SH-SY5Y (cell line): ENCODE measurements around the gene CNNM3.

ENCODE experiments used
- GATA2 ChIP-seq: IDR thresholded peaks from 2 replicates; pipeline ENCODE4 v1.6.1; 2011; ENCODE audit warnings: mild to moderate bottlenecking, low read depth, low read length
- GATA3 ChIP-seq: IDR thresholded peaks from 2 replicates; pipeline ENCODE4 v1.6.1; 2011; ENCODE audit warnings: low read depth, mild to moderate bottlenecking, low read length, moderate library complexity

DNA sequence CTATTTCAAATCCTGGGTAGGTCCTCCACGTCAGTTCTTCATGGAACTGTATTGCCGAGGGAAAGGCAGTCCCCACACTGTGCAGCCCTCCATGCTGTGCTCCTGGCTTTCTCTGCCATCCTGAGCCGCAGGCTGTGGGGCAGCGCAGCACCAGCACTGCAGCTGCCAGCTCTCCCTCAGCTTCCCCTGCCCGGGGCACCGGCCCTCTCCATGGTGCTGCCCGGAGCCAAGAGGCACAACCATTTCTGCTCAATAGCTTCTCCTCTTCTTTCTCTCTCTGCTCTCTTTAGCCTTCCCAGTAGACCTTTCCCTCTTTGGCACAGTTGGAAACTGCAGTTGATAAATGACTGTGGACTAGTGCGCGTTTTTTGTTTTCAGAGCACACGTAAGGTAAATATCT is 15.6 kb downstream of the CNNM3 start:
- TF ChIP-seq GATA3 (no peak), GATA2 (no peak)
